GM12874 (cell line): ENCODE measurements around the gene BTC.

Source experiments
- CTCF ChIP-seq: IDR thresholded peaks from 2 replicates; pipeline ENCODE4 v1.5.1; 2011; ENCODE audit warnings: low read depth, mild to moderate bottlenecking, control low read depth, low read length, moderate library complexity; ENCODE audit not compliant: insufficient read depth

The BTC gene

GRCh38 chr4:74738464-74739143 lies 55.7 kb downstream of the BTC start:
- TF ChIP-seq CTCF, result no peak

GRCh38 chr4:74734995-74735394 lies 59.3 kb downstream of the BTC start:
- TF ChIP-seq CTCF, result no peak

GRCh38 chr4:74733756-74734155 lies 60.6 kb downstream of the BTC start:
- TF ChIP-seq CTCF, result no peak

GRCh38 chr4:74724979-74725378 lies 69.3 kb downstream of the BTC start:
- no peak for TF ChIP-seq CTCF

- TF ChIP-seq CTCF, result no peak
Measured at GRCh38 chr4:74716436-74716765, 77.9 kb downstream of the BTC start.

GRCh38 chr4:74715706-74716435 lies 78.5 kb downstream of the BTC start:
- TF ChIP-seq CTCF, result no peak

GRCh38 chr4:74714611-74715130 lies 79.7 kb downstream of the BTC start:
- TF ChIP-seq CTCF, result no peak
